GM21526 (cell line): ENCODE results near the gene OLFM2.

Source experiments
- ATAC-seq: cut with Tn5 transposase; IDR thresholded peaks from one replicate; pipeline ENCODE4 v1.9.1; 2021; ENCODE audit warnings: moderate library complexity; ENCODE audit not compliant: unreplicated experiment, low FRiP score

The OLFM2 gene

GRCh38 chr19:9911524-9912185 is 24.7 kb downstream of the OLFM2 start:
- no peak for ATAC-seq

- ATAC-seq = no peak
These were observed 25.7 kb downstream of the OLFM2 start for GRCh38 chr19:9910625-9911024.

GRCh38 chr19:9909251-9909650 is 27.1 kb downstream of the OLFM2 start:
- no peak for ATAC-seq

GRCh38 chr19:9906475-9907087 is 29.7 kb downstream of the OLFM2 start:
- ATAC-seq = no peak

GRCh38 chr19:9903336-9903735 is 33.0 kb downstream of the OLFM2 start:
- no peak for ATAC-seq

- ATAC-seq = no peak
These were observed 34.7 kb downstream of the OLFM2 start for GRCh38 chr19:9901642-9902041.

- ATAC-seq = no peak
These were observed 35.3 kb downstream of the OLFM2 start for GRCh38 chr19:9901020-9901419.

GRCh38 chr19:9891609-9892373 is 44.5 kb downstream of the OLFM2 start:
- no peak for ATAC-seq

GRCh38 chr19:9885077-9885552 is 51.2 kb downstream of the OLFM2 start:
- no peak for ATAC-seq

GRCh38 chr19:9883764-9884163 is 52.6 kb downstream of the OLFM2 start:
- ATAC-seq = no peak

- ATAC-seq = no peak
These were observed 53.0 kb downstream of the OLFM2 start for GRCh38 chr19:9883231-9883758.

GRCh38 chr19:9881720-9882119 is 54.6 kb downstream of the OLFM2 start:
- no peak for ATAC-seq

GRCh38 chr19:9878511-9879196 is 57.7 kb downstream of the OLFM2 start:
- no peak for ATAC-seq

GRCh38 chr19:9877780-9878510 is 58.4 kb downstream of the OLFM2 start:
- no peak for ATAC-seq

- ATAC-seq = no peak
These were observed 60.5 kb downstream of the OLFM2 start for GRCh38 chr19:9875796-9876195.

GRCh38 chr19:9875031-9875627 is 61.2 kb downstream of the OLFM2 start:
- ATAC-seq = no peak

GRCh38 chr19:9872618-9873242 is 63.6 kb downstream of the OLFM2 start:
- ATAC-seq = no peak

- ATAC-seq = no peak
These were observed 64.5 kb downstream of the OLFM2 start for GRCh38 chr19:9871626-9872338.
